ENCODE measurements around the gene RAC3.
A peak's percentile ranks its signal among the peaks of the same experiment; 100 is the strongest.

RAC3 gene

DNA sequence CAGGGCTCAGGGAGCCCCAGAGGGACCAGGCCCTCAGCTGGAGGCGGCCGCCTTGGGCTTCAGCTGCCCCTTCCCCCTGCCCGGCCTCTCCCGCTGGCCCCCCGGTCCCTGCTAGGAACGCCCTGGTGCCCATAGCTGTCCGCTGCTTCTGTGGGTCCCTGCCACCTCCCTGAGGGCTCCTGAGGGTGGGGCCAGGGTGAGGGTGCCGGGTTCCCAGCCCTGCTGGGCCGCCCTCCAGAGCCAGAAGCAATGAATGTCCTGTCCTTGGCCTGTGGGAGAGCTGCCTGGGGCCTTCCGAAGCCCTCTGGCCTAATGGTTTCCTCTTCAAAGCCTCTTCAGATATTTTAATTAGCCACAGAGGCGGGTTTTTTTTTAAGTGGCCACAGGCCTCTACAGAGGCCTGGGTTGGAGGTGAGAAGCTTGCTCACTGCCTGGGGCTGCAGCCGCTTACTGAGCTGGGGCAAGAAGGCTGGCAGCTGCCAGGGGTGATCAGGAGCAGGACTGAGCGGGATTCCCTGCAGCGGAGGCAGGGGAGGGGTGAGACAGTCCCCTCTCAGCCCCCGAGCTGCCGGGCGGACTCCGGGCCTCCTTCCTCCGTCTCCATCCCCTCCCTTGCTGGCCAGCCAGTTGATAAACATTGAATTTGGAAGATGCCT lies 18.7 kb upstream of the RAC3 start:
- no peak for DNase-seq (ENCODE audit: low read depth)

DNA sequence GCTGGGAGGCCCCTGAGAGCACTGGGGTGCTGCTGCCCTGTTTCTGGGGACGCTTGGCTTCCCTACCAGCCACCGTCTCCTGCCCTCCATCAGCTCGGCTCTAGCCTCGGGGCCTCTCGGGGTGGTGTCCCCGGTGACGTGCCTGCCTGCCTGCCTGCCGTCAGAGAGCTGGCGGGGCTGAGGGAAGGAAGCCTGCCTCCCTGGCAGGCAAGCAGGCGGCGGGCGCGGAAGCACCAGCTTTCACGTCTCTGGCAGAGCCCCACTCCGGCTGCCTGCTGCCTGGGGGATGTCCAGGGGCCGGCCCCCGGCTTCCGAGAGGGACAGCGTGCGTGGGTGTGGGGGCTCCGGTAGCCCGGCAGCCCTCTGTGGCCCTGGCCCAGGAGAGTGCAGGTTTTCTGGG lies 18.1 kb upstream of the RAC3 start:
- DNase-seq (ENCODE audit: low read depth): no peak

GRCh38 chr17:82013772-82014321 lies 17.6 kb upstream of the RAC3 start:
- DNase-seq (ENCODE audit: low read depth): no peak

GRCh38 chr17:82014432-82014831 lies 17.0 kb upstream of the RAC3 start:
- no peak for DNase-seq (ENCODE audit: low read depth)

GRCh38 chr17:82014971-82015310 lies 16.5 kb upstream of the RAC3 start:
- no peak for DNase-seq (ENCODE audit: low read depth)

GRCh38 chr17:82015311-82015971 lies 16.0 kb upstream of the RAC3 start:
- no peak for DNase-seq (ENCODE audit: low read depth)

DNA sequence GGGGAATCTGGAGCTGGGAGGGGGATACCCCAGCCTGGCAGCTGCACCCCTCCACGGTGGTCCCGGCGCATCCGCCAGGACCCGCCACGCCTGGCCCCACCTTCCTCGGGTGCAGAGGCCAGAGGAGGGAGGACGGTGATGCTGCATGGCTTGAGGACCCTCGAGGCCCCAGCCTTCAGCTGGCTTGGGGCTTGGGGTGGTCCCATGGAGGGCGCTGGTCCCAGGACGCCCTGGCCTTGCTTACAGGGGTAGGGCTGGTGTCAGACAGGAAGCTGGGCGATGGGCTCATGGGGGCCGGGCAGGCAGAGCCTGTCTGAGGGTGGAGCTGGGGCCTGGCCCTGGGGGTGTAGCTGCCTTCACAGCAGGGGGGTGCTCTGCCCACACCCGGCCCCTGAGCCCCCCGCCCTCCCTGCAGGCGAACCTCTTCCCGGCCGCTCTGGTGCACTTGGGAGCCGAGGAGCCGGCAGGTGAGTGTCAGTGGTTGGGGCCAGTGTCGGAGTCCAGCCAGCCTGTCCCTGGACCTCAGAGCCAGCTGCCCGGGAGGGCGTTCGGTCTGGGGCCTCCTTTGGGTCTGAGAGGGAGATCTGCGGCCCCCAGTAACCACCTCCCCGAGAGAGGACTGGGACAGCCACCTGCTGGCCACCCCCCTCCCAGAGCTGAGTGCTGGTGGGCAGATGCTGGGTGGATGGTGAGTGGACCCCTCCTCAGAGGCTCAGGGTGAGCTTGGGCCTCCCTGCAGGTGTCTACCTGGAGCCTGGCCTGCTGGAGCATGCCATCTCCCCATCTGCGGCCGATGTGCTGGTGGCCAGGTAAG lies 15.2 kb upstream of the RAC3 start:
- no peak for DNase-seq (ENCODE audit: low read depth)

DNA sequence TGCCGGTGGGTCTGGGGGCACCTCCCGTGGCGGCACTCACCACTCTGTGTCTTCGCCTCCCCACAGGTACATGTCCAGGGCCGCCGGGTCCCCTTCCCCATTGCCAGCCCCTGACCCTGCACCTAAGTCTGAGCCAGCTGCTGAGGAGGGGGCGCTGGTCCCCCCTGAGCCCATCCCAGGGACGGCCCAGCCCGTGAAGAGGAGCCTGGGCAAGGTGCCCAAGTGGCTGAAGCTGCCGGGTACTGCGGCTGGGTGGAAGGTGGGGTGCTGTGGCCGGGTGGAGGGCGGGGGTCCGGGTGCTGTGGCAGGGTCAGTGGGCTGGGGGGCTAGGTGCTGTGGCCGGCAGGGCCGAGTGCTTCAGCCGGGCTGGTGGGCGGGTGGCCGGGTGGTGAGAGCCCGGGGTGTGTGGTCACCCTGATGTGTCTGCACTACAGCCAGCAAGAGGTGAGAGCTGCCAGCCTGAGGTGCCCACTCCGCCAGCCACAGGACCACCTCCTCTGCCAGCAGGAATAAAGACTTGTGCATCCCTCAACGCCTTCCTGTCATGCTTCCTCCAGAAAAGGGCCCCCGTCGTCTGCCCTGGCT lies 14.5 kb upstream of the RAC3 start:
- DNase-seq (ENCODE audit: low read depth): no peak

DNA sequence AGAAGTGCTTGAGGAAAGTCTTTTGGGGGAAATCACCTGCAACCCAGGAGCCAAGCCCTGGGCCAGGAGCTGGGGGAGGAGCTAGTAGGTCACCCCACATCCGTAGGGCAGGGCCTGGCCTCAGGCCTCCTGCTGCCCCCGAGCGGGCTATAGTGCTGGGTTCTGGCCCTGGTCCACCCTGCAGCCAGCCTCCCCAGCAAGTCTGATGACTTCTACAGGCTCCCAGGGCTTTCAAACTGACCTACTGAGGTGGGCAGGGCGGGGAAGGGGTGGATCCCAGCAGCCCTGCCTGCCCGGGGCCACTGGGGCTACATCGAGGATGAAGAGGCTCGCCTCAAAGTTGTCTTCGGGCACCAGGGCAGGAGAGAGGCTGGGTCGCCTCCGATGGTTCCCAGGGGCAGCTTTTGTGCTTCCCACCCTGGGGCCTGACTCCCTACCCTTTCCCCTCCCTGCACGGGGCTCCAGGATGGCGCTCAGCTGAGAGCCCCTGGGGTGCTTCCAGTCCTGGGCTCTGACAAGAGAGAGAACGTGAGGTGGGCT lies 13.8 kb upstream of the RAC3 start:
- DNase-seq (ENCODE audit: low read depth): no peak

DNA sequence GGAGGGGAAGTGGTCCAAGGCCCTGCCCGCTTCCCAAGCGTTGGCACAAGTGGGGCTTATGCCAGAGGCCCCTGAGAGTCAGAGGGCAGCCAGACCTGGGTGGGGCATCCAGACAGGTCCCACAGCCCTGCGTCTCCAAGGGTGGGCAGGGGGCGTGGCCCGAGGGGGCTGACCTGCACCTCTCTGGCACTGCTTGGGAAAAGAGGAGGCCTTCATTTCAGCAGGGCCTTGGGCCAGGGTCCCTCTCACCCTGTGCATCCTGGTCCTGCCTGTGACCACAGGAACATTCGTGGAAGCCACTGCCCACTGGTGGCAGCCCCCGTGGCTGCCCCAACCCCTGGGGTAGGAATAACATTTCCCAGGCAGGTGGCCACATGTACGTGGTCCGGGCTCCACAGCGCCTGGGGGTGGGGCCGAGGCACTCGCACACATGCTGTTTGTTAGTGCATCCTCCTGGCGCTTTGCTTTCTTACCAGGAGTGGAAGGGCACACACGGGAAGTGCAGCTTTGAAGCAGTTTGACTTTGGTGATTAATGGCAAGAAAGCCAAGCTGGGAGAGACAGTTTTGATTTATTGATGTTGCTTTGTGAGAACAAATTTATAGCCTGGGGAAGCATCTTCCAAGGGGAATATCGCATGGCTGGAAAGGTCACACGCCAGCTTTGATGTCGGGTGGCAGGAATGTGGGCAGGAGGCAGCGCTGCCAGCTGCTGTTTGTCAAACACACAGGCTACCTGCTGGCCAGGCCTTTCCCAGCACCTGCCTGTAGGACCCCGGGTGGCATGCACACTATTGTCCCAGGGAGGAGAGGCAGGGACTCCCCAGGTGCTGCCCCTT lies 13.1 kb upstream of the RAC3 start:
- DNase-seq (ENCODE audit: low read depth): no peak

- no peak for DNase-seq (ENCODE audit: low read depth)
Measured at GRCh38 chr17:82018989-82019689, 12.3 kb upstream of the RAC3 start.

GRCh38 chr17:82019690-82020571 lies 11.5 kb upstream of the RAC3 start:
- no peak for DNase-seq (ENCODE audit: low read depth)

DNA sequence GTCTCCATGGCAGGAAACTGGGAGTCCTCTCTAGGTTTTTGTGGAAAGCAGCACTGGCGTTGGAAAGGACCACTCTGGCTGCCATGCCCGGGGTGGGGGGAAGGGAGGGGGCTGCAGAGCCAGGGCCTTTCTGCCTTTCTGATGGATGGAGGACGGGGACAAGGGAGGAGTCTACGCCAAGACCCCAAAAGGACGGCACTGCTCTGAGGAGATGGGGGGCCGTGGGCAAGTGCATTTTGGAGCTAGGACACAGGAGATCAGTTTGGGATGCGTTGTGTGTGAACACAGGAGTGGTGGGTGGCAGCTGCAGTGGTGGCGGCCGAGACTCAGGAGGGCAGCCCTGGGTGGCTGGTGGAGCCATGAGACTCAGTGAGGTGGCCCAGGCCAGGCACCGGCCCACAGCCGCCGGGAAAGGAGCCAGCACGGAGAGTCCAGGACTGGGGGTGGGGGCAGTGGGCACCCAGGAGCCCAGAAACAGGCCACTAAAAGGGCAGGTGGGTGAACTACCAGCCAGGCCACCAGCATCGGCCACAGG lies 10.8 kb upstream of the RAC3 start:
- no peak for DNase-seq (ENCODE audit: low read depth)

- no peak for DNase-seq (ENCODE audit: low read depth)
Measured at GRCh38 chr17:82021107-82021899, 10.2 kb upstream of the RAC3 start.

DNA sequence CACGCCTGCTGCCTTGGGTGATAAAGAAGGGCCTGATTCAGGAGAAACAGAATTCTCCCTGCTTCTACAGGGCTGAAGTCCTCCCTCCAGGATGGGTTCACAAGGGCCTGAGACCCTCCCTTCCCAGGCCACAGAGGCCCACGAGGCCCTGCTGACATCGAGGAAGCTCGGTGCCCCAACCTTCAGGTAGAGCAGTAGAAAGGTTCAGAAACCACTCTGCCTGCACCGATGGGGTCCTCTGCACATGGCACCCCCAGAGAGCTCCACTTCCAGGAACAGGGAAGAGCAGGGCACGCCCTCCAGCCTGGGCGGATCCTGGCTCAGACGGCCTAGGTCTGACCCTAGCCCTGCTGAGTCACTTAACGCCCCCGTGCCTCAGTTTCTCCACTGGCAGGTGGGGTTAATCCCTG lies 9.6 kb upstream of the RAC3 start:
- DNase-seq (ENCODE audit: low read depth): no peak

DNA sequence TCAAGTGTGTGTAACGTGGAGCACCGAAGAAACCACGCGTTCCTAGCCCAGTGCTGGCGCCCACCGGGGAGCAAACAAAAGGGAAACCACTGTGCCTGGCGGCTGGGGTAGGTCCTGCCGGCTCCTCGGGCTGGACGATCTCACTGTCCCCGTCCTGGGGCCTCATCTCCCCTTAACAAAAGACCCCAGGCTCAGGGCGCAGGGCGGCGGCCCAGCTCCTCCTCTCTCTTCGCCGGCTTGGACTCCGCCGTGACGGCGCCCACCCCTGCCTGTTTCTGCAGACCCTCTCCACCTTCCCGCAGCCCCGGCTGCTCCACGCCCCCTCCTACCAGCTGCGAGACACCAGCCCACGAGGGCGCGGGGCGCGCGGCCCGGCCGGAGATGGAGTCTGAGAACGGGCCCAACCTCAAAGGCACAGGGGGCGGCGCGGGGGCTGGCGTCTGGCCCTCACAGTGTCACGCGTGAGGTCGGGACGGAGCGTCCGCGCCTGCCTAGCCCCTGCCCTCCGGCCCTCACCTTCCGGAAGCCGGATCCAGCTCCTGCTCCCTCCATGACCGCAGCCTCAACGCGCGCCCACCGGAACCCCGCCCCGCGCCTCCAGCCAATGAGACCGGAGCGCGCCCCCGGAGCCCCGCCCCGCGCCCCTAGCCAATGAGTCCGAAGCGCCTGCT lies 9.0 kb upstream of the RAC3 start, which contains the start of gene CENPX:
Gene CENPX, minus strand, starts transcription at position 569 of the 671 bp plus-strand sequence. Its CDS starts 17 bp downstream, at position 552.
- no peak for DNase-seq (ENCODE audit: low read depth)

DNA sequence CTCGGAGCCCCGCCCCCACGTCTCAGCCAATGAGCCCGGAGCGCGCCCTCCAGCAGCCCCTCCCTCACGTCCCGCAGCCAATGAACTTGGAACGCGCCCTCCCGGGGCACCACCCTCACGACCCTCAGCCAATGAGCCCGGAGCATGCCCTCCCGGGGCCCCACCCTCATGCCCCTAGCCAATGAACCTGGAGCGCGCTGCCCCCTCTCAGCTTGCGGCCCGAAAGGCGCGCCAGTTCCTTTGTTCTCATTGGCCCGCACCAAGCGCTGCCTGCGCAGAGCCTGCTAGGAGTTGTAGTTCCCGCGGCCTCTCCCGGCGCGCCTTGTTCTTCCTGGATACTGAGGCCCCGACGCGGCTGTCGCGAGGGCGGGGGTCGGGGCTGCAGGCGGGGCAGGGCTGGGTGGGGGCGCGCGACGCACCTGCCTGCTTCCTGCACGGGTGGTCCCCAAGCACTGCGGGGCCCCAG lies 8.5 kb upstream of the RAC3 start, which contains the start of gene LRRC45:
Gene LRRC45, plus strand, starts transcription at position 325 of the 466 bp plus-strand sequence. CDS start 339 bp downstream, outside the sequence.
- peak; percentile 94 for DNase-seq (ENCODE audit: low read depth)

Measured in HS-5 (cell line).